GM19455 (cell line): Measurements from ENCODE around the gene TNNT3.

ENCODE experiments used
- ATAC-seq: cut with Tn5 transposase; IDR thresholded peaks from one replicate; pipeline ENCODE4 v1.9.1; 2021; ENCODE audit not compliant: unreplicated experiment

Gene TNNT3

DNA sequence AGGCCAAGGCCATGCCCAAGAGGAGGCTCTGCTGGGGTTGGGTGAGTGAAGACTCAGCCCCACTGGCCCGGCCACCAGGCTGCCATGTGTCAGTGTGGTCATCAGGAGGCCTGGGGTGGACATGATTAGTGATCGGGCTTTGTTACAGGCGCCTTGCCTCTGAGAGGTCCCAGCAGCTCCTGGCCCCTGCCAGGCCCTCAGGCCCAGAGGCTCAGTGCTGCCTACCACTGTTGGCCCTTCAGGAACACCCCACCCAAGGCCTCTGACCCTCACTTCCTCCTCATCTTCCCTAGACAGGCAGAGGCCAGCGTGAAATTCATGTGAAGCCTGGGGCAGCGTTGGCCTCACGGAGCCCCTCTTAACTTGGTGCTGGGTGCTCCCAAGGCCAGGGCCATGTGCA, 29.8 kb downstream of the TNNT3 start:
- ATAC-seq: no peak

DNA sequence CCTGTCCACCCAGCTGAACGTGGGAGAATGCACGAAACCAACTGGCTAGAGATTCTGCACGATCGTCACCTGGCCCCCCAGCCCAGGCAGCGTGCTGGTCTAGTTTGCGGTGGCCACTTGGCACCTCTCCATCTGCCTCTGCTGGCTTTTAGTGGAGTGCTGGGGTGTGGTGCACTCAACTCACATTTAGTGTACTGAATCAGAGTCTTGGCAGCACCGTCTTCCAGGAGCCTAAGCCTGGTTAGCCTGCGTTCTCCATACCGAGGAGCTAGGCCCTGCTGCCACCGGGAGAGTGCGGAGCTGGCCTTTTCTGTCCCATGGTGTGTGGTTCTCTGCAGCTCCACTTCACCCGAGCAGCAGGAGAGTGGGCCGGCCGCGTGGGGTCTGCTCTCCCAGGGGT, 30.4 kb downstream of the TNNT3 start:
- ATAC-seq: no peak

DNA sequence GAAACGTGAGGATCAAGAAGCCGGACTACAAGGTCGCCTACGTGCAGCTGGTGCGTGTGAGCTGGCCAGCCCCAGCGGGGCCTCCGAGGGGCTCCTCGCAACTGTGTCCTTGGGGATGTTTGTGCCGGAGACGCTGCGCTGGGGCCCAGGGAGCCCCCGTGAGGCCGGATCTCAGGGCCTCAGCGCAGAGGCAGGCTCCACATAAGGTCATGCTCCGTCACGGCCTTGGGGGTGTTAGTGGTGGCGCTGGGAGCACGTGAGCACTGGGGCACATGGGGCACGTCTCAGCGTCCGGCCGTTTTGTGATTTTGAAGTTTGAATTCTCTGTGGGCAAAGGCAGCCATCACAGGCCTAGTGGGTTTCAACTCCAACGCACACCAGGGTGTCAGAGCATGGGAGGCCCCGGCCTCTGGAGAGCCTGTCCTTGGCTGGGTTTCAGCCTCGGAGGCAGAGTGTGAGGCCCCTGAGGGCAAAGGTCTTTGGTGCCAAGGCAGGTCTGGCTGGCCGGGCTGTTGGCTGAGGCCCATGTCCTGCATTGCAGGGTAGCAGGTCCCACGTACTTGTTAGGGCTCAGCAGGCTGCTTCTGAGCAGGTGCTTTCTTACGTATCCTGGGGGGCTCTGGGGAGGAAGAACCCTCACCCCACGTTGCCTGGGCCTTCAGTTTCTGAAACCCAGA, 33.4 kb downstream of the TNNT3 start:
- ATAC-seq: no peak

DNA sequence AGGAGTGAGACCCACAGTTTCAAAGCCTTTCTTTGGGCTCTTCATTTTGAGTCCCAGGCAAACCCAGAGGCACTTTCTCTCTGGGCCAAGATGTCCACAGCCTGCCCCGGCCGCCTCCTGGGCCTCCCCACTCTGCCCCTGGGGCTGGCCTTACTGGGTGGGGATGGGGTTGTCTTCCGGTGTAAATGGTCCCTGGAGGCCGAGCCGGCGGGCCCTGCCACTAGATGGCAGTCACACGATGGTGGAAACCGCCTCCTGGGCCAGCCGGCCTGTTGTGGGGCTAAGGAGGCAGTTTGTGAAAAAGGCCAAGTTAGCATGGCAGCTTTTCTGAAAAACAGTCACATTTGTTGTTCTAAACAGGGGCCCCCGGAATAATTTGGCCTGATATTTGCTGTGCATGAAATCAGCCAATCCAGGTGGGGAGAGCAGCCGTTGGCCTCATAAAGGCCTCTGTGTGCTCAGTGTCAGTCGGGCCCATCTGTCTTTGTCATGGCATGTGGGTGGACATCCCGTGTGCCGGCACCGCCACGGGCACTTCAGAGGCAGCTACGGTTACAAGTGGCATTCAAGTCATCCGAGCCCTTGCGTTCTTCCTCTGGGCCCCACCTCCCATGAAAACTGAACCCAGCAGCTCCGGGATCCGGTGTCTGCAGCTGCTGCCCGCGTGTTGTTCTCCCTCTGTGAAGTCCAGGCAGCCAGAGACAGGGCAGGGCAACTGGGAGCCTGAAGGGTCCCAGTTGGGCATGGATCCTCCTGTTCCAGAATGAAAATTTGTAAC, 34.2 kb downstream of the TNNT3 start:
- no peak for ATAC-seq

DNA sequence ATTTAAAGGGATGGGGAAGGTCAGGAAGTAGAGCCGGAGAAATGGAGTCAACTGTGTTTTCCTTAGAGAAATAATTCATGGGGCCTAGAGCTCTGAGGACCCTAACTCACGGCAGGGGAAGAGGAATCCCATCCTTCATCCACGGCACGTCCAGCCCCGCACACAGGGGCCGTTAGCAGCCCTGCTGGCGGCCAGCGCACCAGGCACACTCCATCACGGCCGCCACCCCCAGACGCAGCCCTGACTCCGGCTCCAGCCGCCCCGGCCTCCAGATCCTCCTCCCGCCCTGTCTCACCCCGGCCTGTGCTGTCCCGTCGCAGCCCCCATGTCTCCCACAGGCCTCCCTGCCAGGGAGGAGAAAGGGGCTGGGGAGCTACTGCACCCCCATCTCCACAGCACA, 38.9 kb downstream of the TNNT3 start:
- ATAC-seq: no peak

DNA sequence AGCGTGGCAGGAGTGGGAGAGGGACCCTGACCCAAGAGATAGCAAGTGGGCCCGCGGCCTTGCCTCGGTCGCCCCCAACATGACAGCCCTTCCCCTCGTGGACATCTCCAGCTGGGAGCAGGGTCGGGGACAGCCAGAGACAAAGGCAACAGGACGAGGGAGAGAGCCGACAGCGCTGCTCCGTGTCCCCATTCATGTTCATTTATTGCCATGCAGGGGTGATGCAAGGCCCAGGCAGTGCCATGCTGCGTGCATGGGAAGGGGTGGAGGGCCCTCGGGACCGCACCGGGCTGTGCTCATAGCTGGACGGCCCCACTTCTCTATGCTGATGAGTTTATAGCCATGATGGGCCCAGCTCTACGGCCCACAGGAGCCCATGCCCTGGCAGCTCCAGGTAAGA, 40.3 kb downstream of the TNNT3 start:
- ATAC-seq: no peak

DNA sequence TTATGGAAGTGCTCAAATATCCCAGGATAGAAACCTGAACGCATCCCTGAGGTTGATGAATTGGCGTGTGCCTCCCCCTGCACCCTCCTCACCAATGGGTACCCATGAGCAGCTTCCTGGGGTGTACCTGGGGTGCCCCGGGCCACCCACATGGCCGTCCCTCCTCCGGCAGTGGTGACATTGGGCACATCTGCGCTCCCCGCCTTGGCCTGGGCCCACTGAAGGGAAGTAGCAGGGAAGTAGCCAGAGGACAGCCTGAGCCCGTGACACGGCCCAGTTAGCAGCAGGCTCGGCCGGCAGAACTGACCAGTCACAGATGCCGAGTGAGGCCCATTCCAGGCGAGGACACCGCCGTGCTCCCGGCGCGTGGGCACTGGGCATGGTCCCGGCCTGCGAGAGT, 44.4 kb downstream of the TNNT3 start:
- ATAC-seq: no peak

DNA sequence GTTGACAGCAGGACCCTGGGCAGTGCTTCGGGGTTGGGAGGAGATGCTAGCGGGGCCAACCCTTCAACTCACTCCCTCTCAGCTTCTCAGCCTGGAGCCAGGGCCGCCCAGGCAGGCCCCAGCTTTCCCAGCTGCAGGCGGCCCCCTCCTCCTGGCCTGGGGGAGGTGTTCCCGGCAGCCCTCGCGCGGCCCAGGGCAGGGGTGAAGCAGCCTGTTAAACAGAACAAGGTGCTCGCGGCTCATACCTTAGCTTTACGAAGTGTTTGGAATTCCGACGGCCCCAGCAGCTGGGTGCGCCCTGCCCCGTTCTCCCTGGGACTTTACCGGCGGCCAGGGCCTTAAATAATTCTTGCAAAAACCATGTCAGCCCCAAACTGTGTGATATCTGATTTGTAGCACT, 44.8 kb downstream of the TNNT3 start:
- no peak for ATAC-seq

DNA sequence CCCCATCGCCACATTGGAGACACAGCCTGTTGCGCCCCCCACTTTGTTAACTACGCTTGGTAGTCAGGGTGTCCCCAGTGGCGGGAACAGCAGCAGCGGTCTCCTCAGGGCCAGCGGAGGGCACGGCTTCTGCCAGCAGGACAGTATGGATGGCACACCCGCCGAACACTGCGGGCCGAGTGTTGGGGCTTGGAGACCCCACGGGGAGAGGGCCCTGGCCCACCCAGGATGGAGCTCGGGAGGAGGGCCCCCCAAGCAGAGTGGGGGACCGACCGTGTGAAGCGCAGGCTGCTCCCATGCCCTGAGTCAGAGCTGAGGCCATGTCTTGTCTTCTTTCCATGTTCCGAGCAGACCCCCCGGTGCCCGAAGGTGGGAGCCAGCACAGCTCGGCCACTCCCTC, 45.5 kb downstream of the TNNT3 start:
- no peak for ATAC-seq

DNA sequence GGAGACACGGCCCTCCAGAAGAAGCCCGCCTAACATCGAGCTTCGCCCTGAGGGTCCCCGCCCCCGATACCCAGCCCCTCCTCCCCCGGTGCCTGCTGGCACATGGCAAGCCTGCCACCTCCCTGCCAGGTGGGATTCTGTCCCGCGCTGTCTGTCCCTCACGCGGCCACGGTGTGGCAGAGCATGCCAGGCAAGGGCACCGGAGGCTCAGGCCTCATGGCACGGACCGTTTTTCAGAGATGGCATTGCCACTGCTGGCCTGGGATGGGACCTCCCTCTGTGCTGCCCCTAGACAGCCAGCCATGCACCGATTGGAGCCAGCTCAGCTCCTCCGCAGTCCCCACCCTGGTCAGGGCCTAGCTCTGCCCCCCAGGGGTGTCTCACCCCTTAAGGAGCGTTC, 47.0 kb downstream of the TNNT3 start:
- ATAC-seq: no peak

DNA sequence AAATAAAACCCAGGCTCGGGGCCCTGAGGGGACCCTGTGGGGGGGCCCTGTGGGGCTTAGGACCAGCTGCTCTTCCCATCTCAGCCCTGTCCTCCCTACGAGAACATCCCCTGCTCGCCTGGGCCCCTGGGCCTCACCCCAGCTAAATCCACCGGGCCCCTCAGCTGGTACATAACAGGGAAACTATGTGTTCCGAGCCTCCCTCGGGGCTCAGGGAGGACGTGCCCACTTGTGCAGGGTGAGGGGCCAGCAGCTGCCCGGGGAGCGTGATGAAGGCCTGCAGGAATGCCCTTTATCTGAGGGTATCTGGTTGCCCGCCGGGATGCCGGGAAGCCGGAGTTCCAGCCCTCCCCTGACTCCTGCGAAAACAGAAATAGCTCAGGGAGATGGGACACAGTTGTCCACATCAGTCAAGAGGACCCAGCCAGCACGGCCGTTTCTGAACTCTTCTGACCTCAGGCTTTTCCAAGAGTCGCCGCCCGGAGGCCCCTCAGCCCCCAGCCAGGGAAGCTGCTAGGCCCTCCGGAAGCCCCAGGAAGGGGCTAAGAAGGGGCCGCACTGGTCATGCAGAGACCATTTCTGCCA, 48.2 kb downstream of the TNNT3 start:
- no peak for ATAC-seq

DNA sequence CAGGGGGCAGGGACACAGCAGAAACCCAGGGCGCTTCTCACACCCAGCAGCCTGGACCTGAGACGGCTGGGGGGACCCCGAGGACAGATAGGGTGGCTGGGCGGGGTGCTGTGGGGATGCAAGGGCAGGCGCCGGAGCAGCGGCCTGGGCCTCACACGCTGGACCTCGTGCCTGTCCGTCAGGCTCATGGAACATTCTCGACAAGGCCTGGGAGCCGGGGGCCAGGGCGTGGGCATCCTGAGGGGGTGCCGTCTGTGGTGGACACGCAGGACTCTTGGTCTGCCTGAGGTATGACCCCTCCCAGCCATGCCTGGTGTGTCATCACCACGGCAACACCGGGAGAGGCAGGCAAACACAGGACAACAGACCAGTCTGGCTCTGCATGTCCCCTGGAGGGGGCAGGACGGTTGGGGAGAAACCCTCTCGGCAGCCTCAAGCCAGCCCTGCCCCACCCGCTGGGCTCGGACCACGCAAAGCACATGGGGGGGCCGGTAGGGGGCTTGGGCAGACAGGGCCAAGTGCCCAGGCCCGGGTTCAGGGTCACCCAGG, 49.0 kb downstream of the TNNT3 start:
- no peak for ATAC-seq

DNA sequence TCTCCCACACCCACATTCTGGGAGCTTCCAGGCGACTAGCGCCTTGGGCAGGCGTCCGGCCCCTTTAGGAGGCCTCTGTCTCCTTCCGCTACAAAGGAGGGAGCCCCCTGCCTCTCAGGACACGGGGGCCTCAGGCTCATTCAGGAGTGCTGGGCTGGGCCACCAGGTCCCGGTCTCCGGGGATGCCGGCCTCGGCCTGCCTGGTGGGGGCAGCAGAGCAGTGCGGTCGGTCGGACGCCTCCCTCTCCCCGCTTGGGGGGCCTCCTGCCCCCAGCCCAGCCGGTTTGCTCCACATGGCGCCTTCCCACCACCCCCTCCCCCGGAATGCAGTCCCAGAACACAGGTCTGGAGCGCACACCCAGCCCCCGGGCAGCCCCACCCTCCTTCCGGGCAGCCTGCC, 49.5 kb downstream of the TNNT3 start:
- ATAC-seq: no peak

DNA sequence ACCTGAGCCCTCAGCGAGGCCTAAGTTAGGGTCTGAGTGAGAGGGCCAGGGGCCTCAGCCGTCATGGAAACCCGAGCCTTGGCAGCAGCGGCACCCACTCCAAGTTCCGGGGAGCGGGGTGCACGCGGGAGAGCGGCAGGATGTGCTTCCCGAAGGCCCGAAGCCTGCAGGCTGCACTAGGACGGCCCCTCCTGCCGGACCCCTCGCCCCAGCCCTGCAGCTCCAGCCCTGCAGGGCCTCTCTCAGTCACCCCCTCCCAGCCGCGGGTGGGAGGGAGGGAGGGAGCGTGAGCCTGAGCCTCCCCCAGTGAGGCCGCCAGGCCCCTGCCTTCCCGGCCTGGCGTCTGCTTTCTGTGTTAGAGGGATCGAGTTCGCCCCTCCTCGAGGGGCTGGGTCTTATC, 50.3 kb downstream of the TNNT3 start:
- ATAC-seq: no peak

DNA sequence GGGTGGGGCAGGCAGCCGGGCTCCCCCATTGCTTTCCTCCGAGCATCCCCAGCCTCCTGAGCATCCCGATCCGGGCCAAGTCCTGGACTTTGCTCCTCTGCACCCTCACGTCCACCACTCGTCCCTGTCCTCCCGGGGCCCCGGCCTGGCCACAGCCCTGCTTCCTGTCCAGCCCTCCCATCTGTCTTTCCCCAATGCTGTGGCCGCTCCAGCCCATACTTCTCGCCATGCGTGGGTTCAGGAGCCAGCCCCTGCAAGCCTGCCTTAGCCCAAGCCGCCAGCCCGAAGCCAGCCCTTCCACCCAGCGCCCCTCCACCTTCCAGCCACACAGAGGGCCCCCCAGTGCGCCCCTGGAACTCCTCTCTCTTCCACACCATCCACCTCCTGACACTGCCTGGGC, 51.5 kb downstream of the TNNT3 start:
- ATAC-seq: no peak

DNA sequence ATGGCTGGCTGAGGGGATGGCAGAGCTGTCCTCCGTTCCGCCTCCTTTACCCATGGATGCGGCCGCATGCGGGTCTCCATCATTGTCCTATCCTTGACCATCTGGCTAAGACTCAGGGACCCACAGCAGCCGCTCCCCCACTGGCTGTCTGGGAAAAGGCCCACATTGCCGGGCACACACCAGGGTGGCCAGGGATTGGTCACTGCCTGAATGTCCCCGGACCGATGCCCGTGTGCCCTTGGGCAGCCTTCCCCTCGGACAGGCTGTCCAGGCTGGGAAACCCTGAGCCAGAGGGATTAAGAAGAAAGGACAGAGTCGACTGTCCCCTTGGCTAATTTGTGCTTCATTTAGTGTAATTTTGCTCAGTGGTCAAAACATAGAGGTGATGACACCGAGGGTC, 55.7 kb downstream of the TNNT3 start:
- ATAC-seq: no peak

DNA sequence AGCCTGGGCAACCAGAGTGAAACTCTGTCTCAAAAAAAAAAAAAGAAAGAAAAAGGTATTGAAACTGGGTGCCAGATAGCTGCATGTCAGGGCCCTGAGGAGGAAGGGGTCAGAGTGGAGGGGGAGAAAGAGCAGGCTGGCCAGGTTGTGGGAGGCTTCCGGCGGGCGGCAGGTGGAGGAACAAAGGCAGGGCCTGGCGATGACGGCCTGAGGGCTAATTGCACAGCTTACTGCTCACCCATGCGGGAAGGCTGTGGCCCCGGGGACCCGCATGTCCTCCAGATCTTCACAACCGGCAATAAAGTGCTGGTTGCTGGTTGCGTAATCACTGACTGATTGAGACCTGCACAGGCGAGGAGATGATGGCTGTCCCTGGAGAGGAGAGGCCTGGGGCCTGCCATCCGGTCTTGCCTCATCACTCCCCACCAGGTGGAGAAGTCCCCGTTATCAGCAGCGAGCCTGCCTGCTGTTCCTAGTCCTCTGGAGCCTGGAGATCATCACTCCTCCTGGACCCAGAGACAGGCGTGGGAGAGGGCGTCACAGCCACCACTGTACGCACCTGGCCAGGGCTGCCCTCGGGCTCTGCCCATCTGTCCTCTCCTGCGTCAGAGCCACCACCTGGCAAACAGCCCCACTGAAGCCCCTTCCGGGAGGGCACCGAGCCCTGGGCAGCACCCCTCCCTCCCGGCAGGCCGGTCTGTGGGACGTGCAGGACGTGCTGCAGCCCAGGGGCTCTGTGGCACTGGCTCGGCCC, 59.4 kb downstream of the TNNT3 start:
- no peak for ATAC-seq

DNA sequence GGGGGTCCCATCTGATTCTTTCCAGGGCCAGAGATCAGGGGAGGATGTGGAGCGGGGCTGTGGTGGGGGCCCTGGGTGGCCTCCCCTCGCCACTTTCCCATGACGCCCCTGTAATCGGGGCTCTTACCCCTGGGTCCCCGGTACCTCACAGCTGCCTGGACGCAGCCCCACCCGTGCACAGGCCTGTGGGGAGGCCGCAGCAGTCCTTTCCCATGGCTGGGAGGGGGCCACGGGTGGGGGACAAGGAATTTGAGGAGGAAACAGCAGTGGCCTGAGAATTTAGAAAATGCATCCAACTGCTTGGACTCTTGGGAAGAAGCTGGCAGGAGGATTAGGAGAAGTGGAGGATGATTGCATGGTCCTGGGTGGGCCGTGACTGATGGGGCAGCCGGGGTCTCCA, 60.1 kb downstream of the TNNT3 start:
- ATAC-seq: no peak

DNA sequence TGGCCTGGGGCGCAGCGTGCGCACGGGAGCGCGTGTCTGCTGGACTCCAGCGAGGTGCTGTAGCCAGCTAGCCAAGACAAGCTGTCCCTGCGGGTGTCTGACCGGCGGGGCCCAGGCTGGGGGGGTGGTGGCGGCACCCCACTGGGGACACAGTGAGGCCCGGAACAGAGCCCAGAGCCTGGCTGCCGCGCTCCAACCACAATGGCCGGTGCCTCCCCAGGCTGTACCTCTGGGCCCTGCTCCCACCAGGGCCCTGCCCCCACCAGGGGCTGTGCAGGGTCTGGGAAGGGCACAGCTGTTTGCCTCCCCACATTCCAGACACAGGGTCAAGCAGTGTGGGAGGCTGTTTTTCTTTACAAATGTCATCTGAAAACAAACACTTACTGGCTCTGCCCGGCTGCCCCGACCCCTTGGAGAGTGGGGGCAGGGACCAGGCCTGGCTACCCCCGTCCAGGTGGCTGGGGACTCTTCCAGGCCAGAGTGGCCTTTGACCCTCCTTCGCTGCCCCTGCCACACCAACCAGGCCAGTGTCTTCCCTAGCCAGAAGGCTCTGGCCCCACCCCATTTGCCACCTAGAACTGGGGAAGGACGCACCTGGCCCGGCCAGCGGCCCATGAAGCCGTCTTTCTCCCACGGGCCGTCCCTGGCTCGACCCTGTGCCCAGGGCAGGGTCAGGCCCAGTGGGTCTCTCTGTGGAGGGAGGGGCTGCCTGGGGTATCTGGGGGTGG, 63.5 kb downstream of the TNNT3 start:
- no peak for ATAC-seq

DNA sequence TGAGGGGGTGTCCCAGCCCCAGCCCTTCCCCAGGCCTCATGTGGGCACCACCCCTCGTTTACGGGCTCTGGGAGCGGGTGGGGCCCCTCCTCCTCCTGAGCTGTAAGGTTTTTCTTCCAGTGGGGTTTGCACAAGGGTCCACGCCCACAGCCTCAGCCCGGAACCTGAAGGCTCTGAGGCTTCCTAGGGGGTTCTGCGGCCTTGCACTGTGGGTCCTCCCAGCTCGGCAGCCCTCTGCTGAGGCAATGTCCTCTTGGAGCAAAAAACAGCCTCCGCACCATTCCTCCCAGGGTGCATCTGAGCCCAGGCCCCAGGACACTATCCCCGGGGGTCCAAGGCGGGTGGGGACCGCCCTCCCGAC, 64.1 kb downstream of the TNNT3 start:
- ATAC-seq: no peak

DNA sequence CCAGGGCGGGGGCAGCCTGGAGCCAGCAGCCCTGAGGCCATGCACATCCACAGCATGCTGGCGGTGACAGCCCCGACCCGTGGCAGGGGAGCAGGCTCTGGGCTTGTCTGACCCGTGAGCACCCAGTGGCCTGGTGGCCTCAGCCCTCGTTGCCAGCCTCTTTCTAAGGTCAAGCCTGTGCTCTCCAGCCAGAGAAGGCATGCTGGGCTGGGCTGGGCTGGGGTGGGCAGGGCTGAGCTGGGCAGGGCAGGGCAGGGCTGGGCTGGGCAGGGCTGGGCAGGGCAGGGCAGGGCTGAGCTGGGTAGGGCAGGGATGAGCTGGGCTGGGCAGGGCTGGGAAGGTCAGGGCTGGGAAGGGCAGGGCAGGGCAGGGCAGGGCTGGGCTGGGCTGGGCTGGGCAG, 67.5 kb downstream of the TNNT3 start:
- ATAC-seq: no peak
